ENCODE measurements around the gene AGPAT3. TPM values are rescaled to one million over a fixed set of nuclear protein-coding genes. Genes with fewer than 3 reads are reported as not detected.

Gene AGPAT3
- polyA plus RNA-seq, 2 of the 4 experiments (the other 2 are of a cell fraction) = 18.2 to 20.3 TPM

GRCh38 chr21:43939443-43940328 lies 74.7 kb downstream of the AGPAT3 start:
- ATAC-seq = peak; percentile 4 to 11; a peak in 3 of 6 replicates
- ChIA-PET CTCF (interaction anchor here (0.6 to 4.9 kb wide), 24 partner anchors 8 to 168 kb away, joined by 3 to 27 read pairs (median 5); no protein-coding TSS in a partner anchor), POLR2A (no interaction called here)
- no peak for DNase-seq (ENCODE audit: low read depth in 1 of 2, low spot score in 1 of 2)
- Histone ChIP-seq H3K9me3 (no peaks in the 10 kb centered on the region), H3K4me2 (peak overlapping the region; percentile 75), H3K27ac (no peak overlapping the region; a peak in 1 of 6 replicates), H3K4me3 (no peak overlapping the region; the same call in 2 of the 3 replicates), H3K4me1 (0 out of 3 replicates have a peak, but pooled peaks cover 3% of the 10 kb centered on the region)
- 78% methylated on average over 23 of the region's 30 CpGs for WGBS (ENCODE audit: missing lambda C conversion rate)
- TF ChIP-seq MAX (IDR thresholded peaks at IDR 0.05) = no peak
- no peak for TF ChIP-seq CEBPB (IDR thresholded peaks at IDR 0.05)
- no peak for TF ChIP-seq TFCP2L1 (CRISPR knock-in tag; IDR thresholded peaks at IDR 0.05)
- no peak for TF ChIP-seq HOXB13 (CRISPR knock-in tag; IDR thresholded peaks at IDR 0.05; ENCODE audit: low read depth)
- TF ChIP-seq RARB (CRISPR knock-in tag; IDR thresholded peaks at IDR 0.05) = no peak
- no peak for TF ChIP-seq SREBF2 (IDR thresholded peaks at IDR 0.05)
- TF ChIP-seq JUN (IDR thresholded peaks at IDR 0.05) = no peak
- no peak for TF ChIP-seq CBX8 (IDR thresholded peaks at IDR 0.05)
- TF ChIP-seq KDM5A (IDR thresholded peaks at IDR 0.05) = no peak
- TF ChIP-seq ESRRA (IDR thresholded peaks at IDR 0.05; ENCODE audit: borderline replicate concordance, low read length) = no peak
- TF ChIP-seq EHF (CRISPR knock-in tag; IDR thresholded peaks at IDR 0.05) = no peak
- no peak for TF ChIP-seq PBX3 (IDR thresholded peaks at IDR 0.05)
- no peak for TF ChIP-seq USF2 (IDR thresholded peaks at IDR 0.05)
- TF ChIP-seq HDAC2 (IDR thresholded peaks at IDR 0.05) = no peak
- no peak for TF ChIP-seq POLR2A (IDR thresholded peaks at IDR 0.05; ENCODE audit: low read length)
- TF ChIP-seq REST (IDR thresholded peaks at IDR 0.05) = no peak
- TF ChIP-seq NPAS2 (CRISPR knock-in tag; IDR thresholded peaks at IDR 0.05; ENCODE audit: borderline replicate concordance) = no peak
- TF ChIP-seq EP300 (IDR thresholded peaks at IDR 0.05) = no peak
- TF ChIP-seq CHD2 (IDR thresholded peaks at IDR 0.05; ENCODE audit: low read length, partially characterized antibody) = no peak
- no peak for FAIRE-seq

- no peak for FAIRE-seq
- no peak for ATAC-seq
- H3K4me2 ChIP-seq = no peak overlapping the region
- no peak for TF ChIP-seq ZFP36 (IDR thresholded peaks at IDR 0.05; ENCODE audit: borderline replicate concordance, partially characterized antibody)
- no peak for TF ChIP-seq MYC (IDR thresholded peaks at IDR 0.05; ENCODE audit: borderline replicate concordance, low read length)
- no peak for TF ChIP-seq POLR2AphosphoS2 (conservative IDR thresholded peaks at IDR 0.05; ENCODE audit: low read length)
- TF ChIP-seq RARB (CRISPR knock-in tag; IDR thresholded peaks at IDR 0.05) = no peak
- no peak for TF ChIP-seq GATA3 (IDR thresholded peaks at IDR 0.05; ENCODE audit: borderline replicate concordance)
- no peak for TF ChIP-seq HDAC2 (IDR thresholded peaks at IDR 0.05)
- TF ChIP-seq NR3C1 (IDR thresholded peaks at IDR 0.05) = no peak
- no peak for TF ChIP-seq HES2 (IDR thresholded peaks at IDR 0.05)
- no peak for TF ChIP-seq CBX2 (IDR thresholded peaks at IDR 0.05; ENCODE audit: borderline replicate concordance, low read depth)
- no peak for TF ChIP-seq FOSB (CRISPR knock-in tag; IDR thresholded peaks at IDR 0.05)
- no peak for DNase-seq (ENCODE audit: low read depth in 1 of 2, low spot score in 1 of 2)
- WGBS (ENCODE audit: missing lambda C conversion rate) = 87% methylated on average over 19 of the region's 21 CpGs
- no peak overlapping the region for H3K4me3 ChIP-seq
- POLR2A ChIA-PET = no interaction called here
- CTCF ChIA-PET = interaction anchor here (0.6 to 4.9 kb wide), 11 partner anchors 8 to 134 kb away, joined by 3 to 27 read pairs (median 5); no protein-coding TSS in a partner anchor
- 0 out of 3 replicates have a peak, but pooled peaks cover 3% of the 10 kb centered on the region for H3K4me1 ChIP-seq
- no peak overlapping the region for H3K27ac ChIP-seq
- H3K9me3 ChIP-seq = no peaks in the 10 kb centered on the region
These were observed 75.5 kb downstream of the AGPAT3 start for GRCh38 chr21:43940329-43941050.
